ENCODE results near the gene SOCS7. TPM values are rescaled to one million over a fixed set of nuclear protein-coding genes. Genes with fewer than 3 reads are reported as not detected.

The SOCS7 gene
- total and polyA plus RNA-seq, 4 donors = 0.74 to 11.0 (median 2.9) TPM

- WGBS = 76% methylated on average over 4 of the region's 4 CpGs
- DNase-seq (ENCODE audit: low spot score) = no peak
- Histone ChIP-seq H3K4me3 (ENCODE audit: low read depth in 1 of 3, low read length in 3 of 3) (no peak overlapping the region), H3K9me3 (ENCODE audit: control insufficient read depth in 4 of 4, low read length in 3 of 4) (no peaks in the 10 kb centered on the region), H3K36me3 (ENCODE audit: control insufficient read depth in 4 of 4, insufficient read depth in 3 of 4, low read depth in 1 of 4, low read length in 3 of 4) (peaks cover 2 to 36% (median 14%) of the 10 kb centered on the region in 4 donors), H3K4me1 (ENCODE audit: control insufficient read depth in 4 of 4, insufficient read depth in 4 of 4, low read length in 3 of 4) (no peaks in the 10 kb centered on the region), H3K9ac (ENCODE audit: low read depth in 1 of 2, low read length in 2 of 2) (no peak overlapping the region), H3K27me3 (ENCODE audit: control insufficient read depth in 4 of 4, insufficient read depth in 4 of 4, low read length in 3 of 4) (no peaks in the 10 kb centered on the region), H3K27ac (ENCODE audit: low read depth in 1 of 2, low read length in 2 of 2) (no peak overlapping the region)
- TF ChIP-seq GABPA (IDR thresholded peaks at IDR 0.05 in 1 of 2, conservative IDR thresholded peaks at IDR 0.05 in 1 of 2) (no peak), HNF4G (IDR thresholded peaks at IDR 0.05) (no peak)
- TF ChIP-seq, protein P1, sequence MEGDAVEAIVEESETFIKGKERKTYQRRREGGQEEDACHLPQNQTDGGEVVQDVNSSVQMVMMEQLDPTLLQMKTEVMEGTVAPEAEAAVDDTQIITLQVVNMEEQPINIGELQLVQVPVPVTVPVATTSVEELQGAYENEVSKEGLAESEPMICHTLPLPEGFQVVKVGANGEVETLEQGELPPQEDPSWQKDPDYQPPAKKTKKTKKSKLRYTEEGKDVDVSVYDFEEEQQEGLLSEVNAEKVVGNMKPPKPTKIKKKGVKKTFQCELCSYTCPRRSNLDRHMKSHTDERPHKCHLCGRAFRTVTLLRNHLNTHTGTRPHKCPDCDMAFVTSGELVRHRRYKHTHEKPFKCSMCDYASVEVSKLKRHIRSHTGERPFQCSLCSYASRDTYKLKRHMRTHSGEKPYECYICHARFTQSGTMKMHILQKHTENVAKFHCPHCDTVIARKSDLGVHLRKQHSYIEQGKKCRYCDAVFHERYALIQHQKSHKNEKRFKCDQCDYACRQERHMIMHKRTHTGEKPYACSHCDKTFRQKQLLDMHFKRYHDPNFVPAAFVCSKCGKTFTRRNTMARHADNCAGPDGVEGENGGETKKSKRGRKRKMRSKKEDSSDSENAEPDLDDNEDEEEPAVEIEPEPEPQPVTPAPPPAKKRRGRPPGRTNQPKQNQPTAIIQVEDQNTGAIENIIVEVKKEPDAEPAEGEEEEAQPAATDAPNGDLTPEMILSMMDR (IDR thresholded peaks at IDR 0.05; ENCODE audit: low read depth, low read length, missing input control) = no peak
These were observed 51.8 kb downstream of the SOCS7 start for GRCh38 chr17:38403491-38403890.

GRCh38 chr17:38404174-38404943, 52.7 kb downstream of the SOCS7 start:
- TF ChIP-seq YY1 (IDR thresholded peaks at IDR 0.05) (no peak), NR2F2 (IDR thresholded peaks at IDR 0.05) (no peak), RAD21 (IDR thresholded peaks at IDR 0.05) (no peak), SP1 (IDR thresholded peaks at IDR 0.05) (no peak), RXRA (IDR thresholded peaks at IDR 0.05) (no peak), HNF4A (conservative IDR thresholded peaks at IDR 0.05) (no peak), TAF1 (conservative IDR thresholded peaks at IDR 0.05) (no peak), FOXA2 (IDR thresholded peaks at IDR 0.05) (no peak), JUND (IDR thresholded peaks at IDR 0.05) (no peak), MAX (IDR thresholded peaks at IDR 0.05) (no peak), HNF4G (IDR thresholded peaks at IDR 0.05) (no peak), FOXA1 (IDR thresholded peaks at IDR 0.05) (no peak), GABPA (IDR thresholded peaks at IDR 0.05 in 1 of 2, conservative IDR thresholded peaks at IDR 0.05 in 1 of 2) (no peak)
- TF ChIP-seq, protein P2, sequence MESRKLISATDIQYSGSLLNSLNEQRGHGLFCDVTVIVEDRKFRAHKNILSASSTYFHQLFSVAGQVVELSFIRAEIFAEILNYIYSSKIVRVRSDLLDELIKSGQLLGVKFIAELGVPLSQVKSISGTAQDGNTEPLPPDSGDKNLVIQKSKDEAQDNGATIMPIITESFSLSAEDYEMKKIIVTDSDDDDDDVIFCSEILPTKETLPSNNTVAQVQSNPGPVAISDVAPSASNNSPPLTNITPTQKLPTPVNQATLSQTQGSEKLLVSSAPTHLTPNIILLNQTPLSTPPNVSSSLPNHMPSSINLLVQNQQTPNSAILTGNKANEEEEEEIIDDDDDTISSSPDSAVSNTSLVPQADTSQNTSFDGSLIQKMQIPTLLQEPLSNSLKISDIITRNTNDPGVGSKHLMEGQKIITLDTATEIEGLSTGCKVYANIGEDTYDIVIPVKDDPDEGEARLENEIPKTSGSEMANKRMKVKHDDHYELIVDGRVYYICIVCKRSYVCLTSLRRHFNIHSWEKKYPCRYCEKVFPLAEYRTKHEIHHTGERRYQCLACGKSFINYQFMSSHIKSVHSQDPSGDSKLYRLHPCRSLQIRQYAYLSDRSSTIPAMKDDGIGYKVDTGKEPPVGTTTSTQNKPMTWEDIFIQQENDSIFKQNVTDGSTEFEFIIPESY (IDR thresholded peaks at IDR 0.05) = no peak
- TF ChIP-seq, protein P3, sequence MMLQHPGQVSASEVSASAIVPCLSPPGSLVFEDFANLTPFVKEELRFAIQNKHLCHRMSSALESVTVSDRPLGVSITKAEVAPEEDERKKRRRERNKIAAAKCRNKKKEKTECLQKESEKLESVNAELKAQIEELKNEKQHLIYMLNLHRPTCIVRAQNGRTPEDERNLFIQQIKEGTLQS (IDR thresholded peaks at IDR 0.05) = no peak
- TF ChIP-seq, protein P1 (IDR thresholded peaks at IDR 0.05; ENCODE audit: low read depth, low read length, missing input control) = no peak
- TF ChIP-seq, protein P4, sequence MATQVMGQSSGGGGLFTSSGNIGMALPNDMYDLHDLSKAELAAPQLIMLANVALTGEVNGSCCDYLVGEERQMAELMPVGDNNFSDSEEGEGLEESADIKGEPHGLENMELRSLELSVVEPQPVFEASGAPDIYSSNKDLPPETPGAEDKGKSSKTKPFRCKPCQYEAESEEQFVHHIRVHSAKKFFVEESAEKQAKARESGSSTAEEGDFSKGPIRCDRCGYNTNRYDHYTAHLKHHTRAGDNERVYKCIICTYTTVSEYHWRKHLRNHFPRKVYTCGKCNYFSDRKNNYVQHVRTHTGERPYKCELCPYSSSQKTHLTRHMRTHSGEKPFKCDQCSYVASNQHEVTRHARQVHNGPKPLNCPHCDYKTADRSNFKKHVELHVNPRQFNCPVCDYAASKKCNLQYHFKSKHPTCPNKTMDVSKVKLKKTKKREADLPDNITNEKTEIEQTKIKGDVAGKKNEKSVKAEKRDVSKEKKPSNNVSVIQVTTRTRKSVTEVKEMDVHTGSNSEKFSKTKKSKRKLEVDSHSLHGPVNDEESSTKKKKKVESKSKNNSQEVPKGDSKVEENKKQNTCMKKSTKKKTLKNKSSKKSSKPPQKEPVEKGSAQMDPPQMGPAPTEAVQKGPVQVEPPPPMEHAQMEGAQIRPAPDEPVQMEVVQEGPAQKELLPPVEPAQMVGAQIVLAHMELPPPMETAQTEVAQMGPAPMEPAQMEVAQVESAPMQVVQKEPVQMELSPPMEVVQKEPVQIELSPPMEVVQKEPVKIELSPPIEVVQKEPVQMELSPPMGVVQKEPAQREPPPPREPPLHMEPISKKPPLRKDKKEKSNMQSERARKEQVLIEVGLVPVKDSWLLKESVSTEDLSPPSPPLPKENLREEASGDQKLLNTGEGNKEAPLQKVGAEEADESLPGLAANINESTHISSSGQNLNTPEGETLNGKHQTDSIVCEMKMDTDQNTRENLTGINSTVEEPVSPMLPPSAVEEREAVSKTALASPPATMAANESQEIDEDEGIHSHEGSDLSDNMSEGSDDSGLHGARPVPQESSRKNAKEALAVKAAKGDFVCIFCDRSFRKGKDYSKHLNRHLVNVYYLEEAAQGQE (IDR thresholded peaks at IDR 0.05) = no peak
- no peaks in the 10 kb centered on the region for H3K4me1 ChIP-seq (ENCODE audit: control insufficient read depth in 4 of 4, insufficient read depth in 4 of 4, low read length in 3 of 4)
- no peak overlapping the region for H3K9ac ChIP-seq (ENCODE audit: low read depth in 1 of 2, low read length in 2 of 2)
- no peak for DNase-seq (ENCODE audit: low spot score)
- H3K36me3 ChIP-seq (ENCODE audit: control insufficient read depth in 4 of 4, insufficient read depth in 3 of 4, low read depth in 1 of 4, low read length in 3 of 4) = peaks cover 2 to 31% (median 11%) of the 10 kb centered on the region in 4 donors
- no peak overlapping the region for H3K27ac ChIP-seq (ENCODE audit: low read depth in 1 of 2, low read length in 2 of 2)
- H3K4me3 ChIP-seq (ENCODE audit: low read depth in 1 of 3, low read length in 3 of 3) = no peak overlapping the region
- 87% methylated on average over 16 of the region's 16 CpGs for WGBS
- no peaks in the 10 kb centered on the region for H3K9me3 ChIP-seq (ENCODE audit: control insufficient read depth in 4 of 4, low read length in 3 of 4)
- no peaks in the 10 kb centered on the region for H3K27me3 ChIP-seq (ENCODE audit: control insufficient read depth in 4 of 4, insufficient read depth in 4 of 4, low read length in 3 of 4)
